ENCODE results near the gene GUCY1A2. TPM values are rescaled to one million over a fixed set of nuclear protein-coding genes. Genes with fewer than 3 reads are reported as not detected.

Gene GUCY1A2
- total RNA-seq, 2 donors from 2014 or later = 0.77 to 1.2 TPM

DNA sequence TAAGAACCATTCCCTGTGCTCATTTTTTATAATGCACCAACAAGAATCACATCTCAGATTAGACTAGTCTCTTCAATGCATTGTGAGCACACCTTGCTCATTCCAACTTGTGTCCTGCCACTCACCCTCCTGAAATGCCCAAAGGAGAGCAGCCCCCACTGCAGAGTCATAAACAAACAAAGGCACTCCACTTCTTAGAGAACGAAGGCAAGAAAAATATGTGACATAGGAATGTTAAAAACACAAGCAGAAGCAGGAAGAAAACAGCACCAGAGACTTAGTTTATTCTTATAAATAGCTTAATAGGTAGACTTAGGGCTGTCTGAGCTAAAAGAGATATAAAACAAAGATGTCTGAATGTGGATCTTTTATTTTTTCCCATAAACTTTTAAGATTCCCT is 57.2 kb downstream of the GUCY1A2 start:
- DNase-seq = no peak
- no peaks in the 10 kb centered on the region for H3K36me3 ChIP-seq
- no peaks in the 10 kb centered on the region for H3K9me3 ChIP-seq
- H3K4me3 ChIP-seq = no peak overlapping the region
- H3K4me1 ChIP-seq = no peaks in the 10 kb centered on the region
- intact Hi-C loops (cut with DNase I) = no loop called here
- H3K27ac ChIP-seq = no peak overlapping the region
- no peaks in the 10 kb centered on the region for H3K27me3 ChIP-seq
- TF ChIP-seq, protein P1, sequence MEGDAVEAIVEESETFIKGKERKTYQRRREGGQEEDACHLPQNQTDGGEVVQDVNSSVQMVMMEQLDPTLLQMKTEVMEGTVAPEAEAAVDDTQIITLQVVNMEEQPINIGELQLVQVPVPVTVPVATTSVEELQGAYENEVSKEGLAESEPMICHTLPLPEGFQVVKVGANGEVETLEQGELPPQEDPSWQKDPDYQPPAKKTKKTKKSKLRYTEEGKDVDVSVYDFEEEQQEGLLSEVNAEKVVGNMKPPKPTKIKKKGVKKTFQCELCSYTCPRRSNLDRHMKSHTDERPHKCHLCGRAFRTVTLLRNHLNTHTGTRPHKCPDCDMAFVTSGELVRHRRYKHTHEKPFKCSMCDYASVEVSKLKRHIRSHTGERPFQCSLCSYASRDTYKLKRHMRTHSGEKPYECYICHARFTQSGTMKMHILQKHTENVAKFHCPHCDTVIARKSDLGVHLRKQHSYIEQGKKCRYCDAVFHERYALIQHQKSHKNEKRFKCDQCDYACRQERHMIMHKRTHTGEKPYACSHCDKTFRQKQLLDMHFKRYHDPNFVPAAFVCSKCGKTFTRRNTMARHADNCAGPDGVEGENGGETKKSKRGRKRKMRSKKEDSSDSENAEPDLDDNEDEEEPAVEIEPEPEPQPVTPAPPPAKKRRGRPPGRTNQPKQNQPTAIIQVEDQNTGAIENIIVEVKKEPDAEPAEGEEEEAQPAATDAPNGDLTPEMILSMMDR (IDR thresholded peaks at IDR 0.05) = no peak
- H3K9ac ChIP-seq (ENCODE audit: low read depth in 2 of 2, low read length in 2 of 2) = no peak overlapping the region

DNA sequence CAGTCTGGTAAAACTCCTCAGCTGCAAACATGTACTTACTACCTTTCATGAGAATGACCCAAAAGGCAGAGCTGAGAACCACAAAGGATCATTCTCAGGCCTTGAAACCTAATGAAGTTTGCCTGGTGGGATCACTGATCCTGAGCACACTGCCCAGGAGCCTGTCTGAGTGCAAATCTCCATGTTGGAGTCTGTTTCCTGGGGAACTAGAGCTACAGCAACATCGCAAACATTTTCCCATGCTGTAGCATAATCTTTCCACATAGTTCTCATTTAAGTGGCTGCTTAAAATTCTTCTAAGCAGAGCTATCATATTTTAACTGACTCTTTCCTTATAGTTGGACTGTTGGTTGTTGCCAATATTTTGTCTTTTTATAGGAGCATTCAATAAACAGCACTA is 58.5 kb downstream of the GUCY1A2 start:
- Histone ChIP-seq H3K4me1 (no peaks in the 10 kb centered on the region), H3K4me3 (no peak overlapping the region), H3K27ac (no peak overlapping the region), H3K36me3 (no peaks in the 10 kb centered on the region), H3K9ac (ENCODE audit: low read depth in 2 of 2, low read length in 2 of 2) (no peak overlapping the region), H3K27me3 (no peaks in the 10 kb centered on the region), H3K9me3 (no peaks in the 10 kb centered on the region)
- no peak for DNase-seq
- intact Hi-C loops (cut with DNase I) = no loop called here
- TF ChIP-seq, protein P1 (IDR thresholded peaks at IDR 0.05) = no peak

DNA sequence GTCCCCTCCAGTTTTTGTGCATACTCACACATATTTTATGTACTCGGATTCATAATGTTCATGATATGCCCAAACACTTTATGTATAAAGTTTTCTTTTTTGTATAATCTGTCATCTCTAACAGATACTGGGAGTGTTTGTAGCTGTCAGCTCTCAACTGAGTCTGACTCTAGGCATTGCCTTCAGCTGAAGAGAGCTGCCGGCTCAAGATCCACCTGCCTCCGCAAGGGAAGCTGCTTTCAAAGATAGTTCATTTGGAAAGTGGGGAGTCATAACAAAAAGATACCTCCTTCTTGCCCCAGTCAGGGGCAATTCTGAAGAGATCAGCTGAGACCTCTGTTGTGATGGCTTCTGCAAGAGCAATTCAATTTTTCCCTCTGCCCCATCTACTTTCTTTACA is 58.9 kb downstream of the GUCY1A2 start:
- Histone ChIP-seq H3K27ac (no peak overlapping the region), H3K4me3 (no peak overlapping the region), H3K9me3 (no peaks in the 10 kb centered on the region), H3K4me1 (no peaks in the 10 kb centered on the region), H3K27me3 (no peaks in the 10 kb centered on the region), H3K36me3 (no peaks in the 10 kb centered on the region), H3K9ac (ENCODE audit: low read depth in 2 of 2, low read length in 2 of 2) (no peak overlapping the region)
- TF ChIP-seq, protein P1 (IDR thresholded peaks at IDR 0.05) = no peak
- intact Hi-C loops (cut with DNase I) = no loop called here
- no peak for DNase-seq

DNA sequence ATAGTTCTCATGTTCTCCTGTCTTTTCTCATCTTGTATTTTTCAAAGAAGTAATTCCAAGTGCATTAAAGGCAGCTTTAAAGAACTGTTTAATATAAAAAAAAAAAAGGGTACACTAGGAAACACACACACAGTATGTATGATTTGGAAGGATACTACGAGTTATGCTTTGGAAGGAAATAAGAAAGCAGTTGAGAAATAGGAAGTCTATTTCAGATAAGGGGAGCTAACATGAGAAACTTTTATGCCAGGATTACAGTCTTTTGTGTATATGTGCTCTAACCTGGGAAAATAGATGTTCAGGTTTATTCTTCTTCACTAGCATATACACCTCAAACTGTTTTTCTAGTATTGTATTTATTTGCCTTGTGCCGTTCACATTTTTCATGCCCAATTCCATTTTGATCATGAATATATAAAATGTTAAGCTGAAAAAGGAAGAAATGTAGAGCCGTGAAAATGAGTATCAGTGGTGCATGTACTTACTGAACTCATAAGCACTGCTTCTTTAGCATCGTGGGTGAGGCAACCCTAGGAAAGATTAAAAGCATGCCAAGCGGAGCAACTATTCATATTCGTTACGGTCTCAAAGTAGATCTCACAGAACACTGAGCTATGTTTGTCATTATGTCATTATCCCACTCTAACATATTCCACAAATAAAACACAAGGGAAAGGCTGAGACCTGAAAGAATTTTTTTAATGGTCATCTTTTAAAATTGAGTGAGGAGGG is 59.6 kb downstream of the GUCY1A2 start:
- H3K36me3 ChIP-seq = no peaks in the 10 kb centered on the region
- TF ChIP-seq, protein P1 (IDR thresholded peaks at IDR 0.05) = no peak
- H3K27ac ChIP-seq = no peak overlapping the region
- no peaks in the 10 kb centered on the region for H3K4me1 ChIP-seq
- H3K9ac ChIP-seq (ENCODE audit: low read depth in 2 of 2, low read length in 2 of 2) = no peak overlapping the region
- DNase-seq = no peak
- intact Hi-C loops (cut with DNase I) = no loop called here
- H3K27me3 ChIP-seq = no peaks in the 10 kb centered on the region
- no peaks in the 10 kb centered on the region for H3K9me3 ChIP-seq
- no peak overlapping the region for H3K4me3 ChIP-seq

DNA sequence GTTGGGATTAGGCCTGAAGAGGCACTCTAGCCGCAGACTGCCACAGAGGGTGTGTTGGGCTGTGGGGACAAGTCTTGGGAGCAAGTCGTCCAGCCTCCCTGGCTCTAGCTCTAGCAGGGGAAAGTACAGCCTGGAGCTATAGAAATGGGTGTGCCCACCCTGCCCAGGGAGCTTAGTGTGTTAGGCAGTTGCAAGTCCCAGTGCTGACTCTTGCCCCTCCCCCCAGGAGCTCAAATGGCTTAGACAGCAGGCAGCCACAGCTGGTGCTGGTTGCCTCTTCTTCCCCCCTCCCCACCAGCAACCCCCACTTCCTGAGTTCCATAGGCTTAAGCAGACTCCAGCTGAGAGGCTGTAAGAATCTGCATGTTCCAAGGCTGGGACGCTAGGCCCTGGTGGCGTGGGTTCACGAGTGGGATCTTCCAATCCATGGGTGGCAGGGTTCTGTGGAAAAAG is 61.2 kb downstream of the GUCY1A2 start:
- H3K4me1 ChIP-seq = no peaks in the 10 kb centered on the region
- H3K27me3 ChIP-seq = no peaks in the 10 kb centered on the region
- no peak overlapping the region for H3K4me3 ChIP-seq
- no peaks in the 10 kb centered on the region for H3K9me3 ChIP-seq
- no peaks in the 10 kb centered on the region for H3K36me3 ChIP-seq
- DNase-seq = no peak
- no peak overlapping the region for H3K9ac ChIP-seq (ENCODE audit: low read depth in 2 of 2, low read length in 2 of 2)
- no peak overlapping the region for H3K27ac ChIP-seq
- intact Hi-C loops (cut with DNase I) = no loop called here
- TF ChIP-seq, protein P1 (IDR thresholded peaks at IDR 0.05) = no peak
